ENCODE results near the gene SLX4IP. TPM values are rescaled to one million over a fixed set of nuclear protein-coding genes. Genes with fewer than 3 reads are reported as not detected.
A peak's percentile ranks its signal among the peaks of the same experiment; 100 is the strongest.
"Not testable (repeated sequence)": the region's sequence is repeated elsewhere in the genome, so short reads cannot be mapped to it uniquely, and the experiment has no call there.

The SLX4IP gene
- total and polyA plus RNA-seq, 8 donors, result 1.00 to 4.6 (median 2.6) TPM

GRCh38 chr20:10616212-10616611 lies 181.1 kb downstream of the SLX4IP start:
- intact Hi-C loops (cut with DNase I; ENCODE audit: low total_unique reads), result no loop called here
- no peak overlapping the region for H3K27ac ChIP-seq
- whole genome bisulfite sequencing, 5 donors, result 92 to 97% (median 97%) methylated on average over 3 of the region's 3 CpGs
- no peak for DNase-seq
- no peaks in the 10 kb centered on the region for H3K4me1 ChIP-seq
- TF ChIP-seq POLR2AphosphoS5 (IDR thresholded peaks at IDR 0.05) (no peak), POLR2A (IDR thresholded peaks at IDR 0.05) (no peak), CTCF (IDR thresholded peaks at IDR 0.05) (no peak), EP300 (IDR thresholded peaks at IDR 0.05) (no peak)
- H3K36me3 ChIP-seq, result peaks cover 0 to 4% (median 0%) of the 10 kb centered on the region in 4 donors
- no peaks in the 10 kb centered on the region for H3K9me3 ChIP-seq
- no peak overlapping the region for H3K4me3 ChIP-seq
- no peaks in the 10 kb centered on the region for H3K27me3 ChIP-seq

GRCh38 chr20:10617549-10618133 lies 182.5 kb downstream of the SLX4IP start:
- H3K27ac ChIP-seq; H3K4me1 ChIP-seq; H3K36me3 ChIP-seq; H3K27me3 ChIP-seq; intact Hi-C loops (cut with DNase I; ENCODE audit: low total_unique reads); H3K9me3 ChIP-seq; H3K4me3 ChIP-seq; DNase-seq: not testable (repeated sequence)
- WGBS, 5 donors, result 95 to 99% (median 97%) methylated on average over 4 of the region's 4 CpGs

- 84 to 93% (median 88%) methylated on average over 6 of the region's 6 CpGs for WGBS, 5 donors
- Histone ChIP-seq H3K27ac (no peak overlapping the region), H3K27me3 (no peaks in the 10 kb centered on the region), H3K4me3 (no peak overlapping the region), H3K4me1 (peaks cover 0 to 5% (median 0%) of the 10 kb centered on the region in 4 donors), H3K36me3 (peaks cover 0 to 9% (median 0%) of the 10 kb centered on the region in 4 donors), H3K9me3 (no peaks in the 10 kb centered on the region)
- intact Hi-C loops (cut with DNase I; ENCODE audit: low total_unique reads), result no loop called here
- DNase-seq, result no peak
- no peak for TF ChIP-seq POLR2A (IDR thresholded peaks at IDR 0.05)
- TF ChIP-seq CTCF (IDR thresholded peaks at IDR 0.05), result no peak
- no peak for TF ChIP-seq EP300 (IDR thresholded peaks at IDR 0.05)
- no peak for TF ChIP-seq POLR2AphosphoS5 (IDR thresholded peaks at IDR 0.05)
Observed at GRCh38 chr20:10618611-10619245, 183.6 kb downstream of the SLX4IP start.

GRCh38 chr20:10619427-10619826 lies 184.3 kb downstream of the SLX4IP start:
- DNase-seq, result peak in 1 of 2 donors; percentile 72
- Histone ChIP-seq H3K4me3 (no peak overlapping the region), H3K27ac (no peak overlapping the region), H3K27me3 (no peaks in the 10 kb centered on the region), H3K4me1 (peaks cover 0 to 5% (median 0%) of the 10 kb centered on the region in 4 donors), H3K36me3 (peaks cover 0 to 11% (median 0%) of the 10 kb centered on the region in 4 donors), H3K9me3 (no peaks in the 10 kb centered on the region)
- WGBS, 5 donors, result 77 to 87% (median 86%) methylated on average over 3 of the region's 3 CpGs
- intact Hi-C loops (cut with DNase I; ENCODE audit: low total_unique reads), result no loop called here
- TF ChIP-seq POLR2A (IDR thresholded peaks at IDR 0.05), result no peak
- no peak for TF ChIP-seq CTCF (IDR thresholded peaks at IDR 0.05)
- TF ChIP-seq EP300 (IDR thresholded peaks at IDR 0.05), result no peak
- TF ChIP-seq POLR2AphosphoS5 (IDR thresholded peaks at IDR 0.05), result no peak

- H3K36me3 ChIP-seq, result peaks cover 0 to 7% (median 0%) of the 10 kb centered on the region in 4 donors
- 82 to 93% (median 88%) methylated on average over 3 of the region's 3 CpGs for WGBS, 5 donors
- no peaks in the 10 kb centered on the region for H3K9me3 ChIP-seq
- TF ChIP-seq POLR2A (IDR thresholded peaks at IDR 0.05) (no peak), EP300 (IDR thresholded peaks at IDR 0.05) (no peak), POLR2AphosphoS5 (IDR thresholded peaks at IDR 0.05) (no peak), CTCF (IDR thresholded peaks at IDR 0.05) (no peak)
- intact Hi-C loops (cut with DNase I; ENCODE audit: low total_unique reads), result no loop called here
- H3K27me3 ChIP-seq, result no peaks in the 10 kb centered on the region
- no peak overlapping the region for H3K27ac ChIP-seq
- no peak overlapping the region for H3K4me3 ChIP-seq
- no peak for DNase-seq
- H3K4me1 ChIP-seq, result peaks cover 0 to 5% (median 0%) of the 10 kb centered on the region in 4 donors
Observed at GRCh38 chr20:10621149-10621548, 186.0 kb downstream of the SLX4IP start.
